Gastrocnemius medialis (tissue), 4 donors: Measurements from ENCODE around the gene PRR5L. TPM values are rescaled to one million over a fixed set of nuclear protein-coding genes. Genes with fewer than 3 reads are reported as not detected.

Experiments used
- ATAC-seq, 2 donors: fragments of 150-250 bp; one replicate each; pipeline ENCODE4 v1.9.1; 2016
- DNase-seq, 2 donors: peaks; one replicate each; pipeline ENCODE4 v3.0.0-alpha.2; 2019
- H3K27ac ChIP-seq, 4 donors: fragments of 200-600 bp; sonication (generic); 1 replicate in 1 of 4; 2 replicates in 3 of 4; pipeline ENCODE4 v1.5.1; 2016 to 2018; ENCODE audit warnings: mild to moderate bottlenecking in 2 of 4, moderate library complexity in 1 of 4
- H3K27me3 ChIP-seq, 3 donors: fragments of 200-600 bp; sonication (generic) in 2 of 3; 1 replicate in 1 of 3; 2 replicates in 2 of 3; pipeline versions ENCODE4 v1.5.1 to v1.6.0; 2016 to 2019; ENCODE audit warnings: mild to moderate bottlenecking in 1 of 3, moderate library complexity in 1 of 3
- H3K36me3 ChIP-seq, 2 donors: fragments of 200-600 bp; sonication (generic) in 1 of 2; one replicate each; pipeline ENCODE4 v1.5.1; 2017 to 2018
- H3K4me1 ChIP-seq, 2 donors: fragments of 200-600 bp; sonication (generic) in 1 of 2; one replicate each; pipeline ENCODE4 v1.5.1; 2016 to 2017; ENCODE audit warnings: mild to moderate bottlenecking in 2 of 2
- H3K4me3 ChIP-seq, 4 donors: fragments of 200-600 bp; sonication (generic) in 3 of 4; 1 replicate in 1 of 4; 2 replicates in 3 of 4; pipeline ENCODE4 v1.5.1; 2016 to 2019; ENCODE audit warnings: mild to moderate bottlenecking in 2 of 4
- H3K9me3 ChIP-seq, 3 donors: fragments of 200-600 bp; sonication (generic) in 2 of 3; 1 replicate in 1 of 3; 2 replicates in 2 of 3; pipeline ENCODE4 v1.5.1; 2016 to 2019
- POLR2A ChIP-seq, 2 donors: fragments of 450-650 bp; IDR thresholded peaks; one replicate each; pipeline ENCODE4 v1.6.1; 2017; ENCODE audit warnings: antibody characterized with exemption in 2 of 2, mild to moderate bottlenecking in 2 of 2, moderate library complexity in 2 of 2
- in situ Hi-C, 4 donors: fragments of 200-750 bp; cut with MboI; loops; one replicate each; pipeline versions ENCODE4 v1.15.0 to v1.8.0; 2017; ENCODE audit warnings: low sequenced_read_pairs in 4 of 4
- intact Hi-C: fragments of 100-400 bp; cut with DNase I; formaldehyde crosslinking; loops from one replicate; pipeline ENCODE4 v1.15.1; 2023; ENCODE audit warnings: low total_unique reads
- total RNA-seq, 4 donors: library from RNA; depleted of rRNA; stranded (reverse); fragments of >200 nt; gene quantifications; one replicate each; pipeline versions ENCODE4 v1.1.0 to v1.2.3, GENCODE V29; 2016
- TF ChIP-seq, protein P1 (sequence below), 5 experiments: fragments of 450-650 bp in 3 of 5; fragments of 200-600 bp in 2 of 5; sonication (generic) in 2 of 5; IDR thresholded peaks in 4 of 5; conservative IDR thresholded peaks in 1 of 5; 1 replicate in 4 of 5; 2 replicates in 1 of 5; pipeline ENCODE4 v1.5.1; 2016 to 2019; ENCODE audit warnings: antibody characterized with exemption in 5 of 5, mild to moderate bottlenecking in 3 of 5, moderate library complexity in 3 of 5

The PRR5L gene
- total RNA-seq, 4 donors from 2014 or later = 0.46 to 3.2 (median 1.2) TPM

GRCh38 chr11:36425561-36426081, 129.5 kb downstream of the PRR5L start:
- DNase-seq (no peak), ATAC-seq (no peak)
- Histone ChIP-seq H3K4me1 (peaks cover 0 to 7% of the 10 kb centered on the region in 2 donors), H3K27ac (no peak overlapping the region), H3K9me3 (no peaks in the 10 kb centered on the region), H3K27me3 (no peaks in the 10 kb centered on the region), H3K36me3 (no peaks in the 10 kb centered on the region), H3K4me3 (no peak overlapping the region)
- in situ Hi-C loops (no loop called here), intact Hi-C loops (no loop called here)
- TF ChIP-seq POLR2A (IDR thresholded peaks at IDR 0.05) = no peak
- TF ChIP-seq, protein P1, sequence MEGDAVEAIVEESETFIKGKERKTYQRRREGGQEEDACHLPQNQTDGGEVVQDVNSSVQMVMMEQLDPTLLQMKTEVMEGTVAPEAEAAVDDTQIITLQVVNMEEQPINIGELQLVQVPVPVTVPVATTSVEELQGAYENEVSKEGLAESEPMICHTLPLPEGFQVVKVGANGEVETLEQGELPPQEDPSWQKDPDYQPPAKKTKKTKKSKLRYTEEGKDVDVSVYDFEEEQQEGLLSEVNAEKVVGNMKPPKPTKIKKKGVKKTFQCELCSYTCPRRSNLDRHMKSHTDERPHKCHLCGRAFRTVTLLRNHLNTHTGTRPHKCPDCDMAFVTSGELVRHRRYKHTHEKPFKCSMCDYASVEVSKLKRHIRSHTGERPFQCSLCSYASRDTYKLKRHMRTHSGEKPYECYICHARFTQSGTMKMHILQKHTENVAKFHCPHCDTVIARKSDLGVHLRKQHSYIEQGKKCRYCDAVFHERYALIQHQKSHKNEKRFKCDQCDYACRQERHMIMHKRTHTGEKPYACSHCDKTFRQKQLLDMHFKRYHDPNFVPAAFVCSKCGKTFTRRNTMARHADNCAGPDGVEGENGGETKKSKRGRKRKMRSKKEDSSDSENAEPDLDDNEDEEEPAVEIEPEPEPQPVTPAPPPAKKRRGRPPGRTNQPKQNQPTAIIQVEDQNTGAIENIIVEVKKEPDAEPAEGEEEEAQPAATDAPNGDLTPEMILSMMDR (IDR thresholded peaks at IDR 0.05 in 4 of 5, conservative IDR thresholded peaks at IDR 0.05 in 1 of 5) = no peak

DNA sequence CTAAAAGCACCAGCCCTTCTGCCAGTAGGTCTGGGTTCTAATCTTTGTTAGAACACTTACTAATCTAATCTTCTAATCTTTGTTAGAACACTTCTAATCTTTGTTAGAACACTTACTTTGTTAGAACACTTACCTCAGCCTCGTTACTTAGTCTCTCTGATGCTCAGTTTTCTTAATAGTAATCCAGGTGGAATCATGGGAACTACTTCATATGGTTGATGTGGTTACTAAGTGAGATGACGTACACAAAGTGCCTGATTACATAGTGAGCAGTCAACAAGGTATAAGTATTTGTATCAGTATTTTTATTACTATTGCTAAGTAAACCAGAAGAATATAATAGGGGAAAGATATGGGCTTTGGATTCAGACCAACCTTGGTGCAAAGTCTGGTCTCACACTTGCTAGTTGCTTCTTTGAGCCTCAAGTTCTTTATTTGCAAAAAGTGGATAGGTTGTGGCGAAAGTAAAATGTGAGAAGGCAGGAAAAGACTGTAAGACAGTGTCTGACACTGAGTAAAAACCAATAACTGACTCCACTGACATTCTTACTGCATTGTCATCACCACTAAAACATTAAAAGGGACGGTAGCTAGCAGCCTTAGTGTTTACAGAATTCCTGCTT, 130.2 kb downstream of the PRR5L start:
- no peaks in the 10 kb centered on the region for H3K27me3 ChIP-seq
- peaks cover 0 to under 1% of the 10 kb centered on the region in 2 donors for H3K4me1 ChIP-seq
- ATAC-seq (no peak), DNase-seq (no peak)
- H3K9me3 ChIP-seq = no peaks in the 10 kb centered on the region
- intact Hi-C loops = no loop called here
- TF ChIP-seq, protein P1 (IDR thresholded peaks at IDR 0.05 in 4 of 5, conservative IDR thresholded peaks at IDR 0.05 in 1 of 5) = no peak
- H3K36me3 ChIP-seq = no peaks in the 10 kb centered on the region
- H3K4me3 ChIP-seq = no peak overlapping the region
- in situ Hi-C loops = no loop called here
- H3K27ac ChIP-seq = no peak overlapping the region

GRCh38 chr11:36427079-36427478, 131.0 kb downstream of the PRR5L start:
- H3K9me3 ChIP-seq = no peaks in the 10 kb centered on the region
- no peaks in the 10 kb centered on the region for H3K36me3 ChIP-seq
- ATAC-seq = no peak
- no peaks in the 10 kb centered on the region for H3K27me3 ChIP-seq
- H3K4me3 ChIP-seq = no peak overlapping the region
- H3K27ac ChIP-seq = no peak overlapping the region
- TF ChIP-seq POLR2A (IDR thresholded peaks at IDR 0.05) = no peak
- DNase-seq = no peak
- in situ Hi-C loops (no loop called here), intact Hi-C loops (no loop called here)
- H3K4me1 ChIP-seq = no peaks in the 10 kb centered on the region

GRCh38 chr11:36427876-36428275, 131.8 kb downstream of the PRR5L start:
- no peak for ATAC-seq
- Histone ChIP-seq H3K27me3 (no peaks in the 10 kb centered on the region), H3K4me1 (no peaks in the 10 kb centered on the region), H3K27ac (no peak overlapping the region), H3K4me3 (no peak overlapping the region), H3K36me3 (no peaks in the 10 kb centered on the region), H3K9me3 (no peaks in the 10 kb centered on the region)
- DNase-seq = no peak
- in situ Hi-C loops (no loop called here), intact Hi-C loops (no loop called here)
- TF ChIP-seq, protein P1 (IDR thresholded peaks at IDR 0.05 in 4 of 5, conservative IDR thresholded peaks at IDR 0.05 in 1 of 5) = no peak
- no peak for TF ChIP-seq POLR2A (IDR thresholded peaks at IDR 0.05)

DNA sequence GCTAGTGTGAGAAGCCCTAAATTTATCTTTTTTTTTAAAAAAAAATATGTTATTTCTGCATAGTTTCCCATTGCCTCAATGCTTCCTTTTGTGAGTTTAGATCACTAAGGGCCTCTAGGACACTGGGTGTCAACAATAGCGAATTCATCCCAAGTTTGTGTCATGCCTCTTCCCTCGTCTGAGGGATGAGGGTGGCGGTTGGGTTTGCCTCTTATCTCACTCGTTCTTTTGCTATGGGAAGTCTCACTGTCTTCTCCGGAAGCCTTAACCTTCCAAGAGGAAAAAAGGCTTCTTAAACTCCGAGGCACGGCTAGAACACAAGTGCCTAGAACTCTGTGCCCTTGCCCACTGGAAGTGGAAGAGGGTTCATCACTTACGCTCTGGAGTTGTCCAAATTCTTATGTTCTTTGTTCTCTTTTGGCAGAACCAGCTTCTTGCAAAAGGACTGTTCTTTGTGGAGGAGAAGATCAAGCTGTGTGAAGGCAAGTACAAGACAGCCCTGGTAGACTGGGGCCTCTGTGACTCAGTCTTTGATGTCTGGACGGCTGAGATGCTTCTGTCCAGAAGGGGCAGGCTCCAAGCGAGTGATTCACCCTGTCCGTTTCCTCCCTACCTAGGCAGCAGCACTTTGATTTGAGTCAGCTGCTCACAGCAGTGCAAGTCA, 135.5 kb downstream of the PRR5L start:
- intact Hi-C loops (no loop called here), in situ Hi-C loops (no loop called here)
- TF ChIP-seq, protein P1 (IDR thresholded peaks at IDR 0.05 in 4 of 5, conservative IDR thresholded peaks at IDR 0.05 in 1 of 5) = no peak
- no peak for TF ChIP-seq POLR2A (IDR thresholded peaks at IDR 0.05)
- Histone ChIP-seq H3K27me3 (no peaks in the 10 kb centered on the region), H3K9me3 (no peaks in the 10 kb centered on the region), H3K27ac (no peak overlapping the region), H3K4me3 (no peak overlapping the region), H3K4me1 (peaks cover 9 to 10% of the 10 kb centered on the region in 2 donors), H3K36me3 (no peaks in the 10 kb centered on the region)
- ATAC-seq (no peak), DNase-seq (no peak)
